ENCODE measurements around the gene SLC7A10. TPM values are rescaled to one million over a fixed set of nuclear protein-coding genes. Genes with fewer than 3 reads are reported as not detected.

The SLC7A10 gene
- total and polyA plus RNA-seq, 4 donors, result 0.63 TPM; not detected in 3

GRCh38 chr19:33268162-33268991 lies 42.7 kb upstream of the SLC7A10 start:
- Histone ChIP-seq H3K27ac (ENCODE audit: low read depth in 1 of 2, low read length in 2 of 2) (no peak overlapping the region), H3K4me3 (ENCODE audit: low read length in 2 of 2) (no peak overlapping the region), H3K9me3 (ENCODE audit: control insufficient read depth, low read length) (no peaks in the 10 kb centered on the region), H3K36me3 (ENCODE audit: control insufficient read depth in 1 of 2, insufficient read depth in 2 of 2, low read length in 1 of 2) (no peaks in the 10 kb centered on the region), H3K27me3 (ENCODE audit: control insufficient read depth in 1 of 2, insufficient read depth in 2 of 2, low read length in 1 of 2) (no peaks in the 10 kb centered on the region), H3K4me1 (ENCODE audit: control insufficient read depth in 1 of 2, insufficient read depth in 2 of 2, low read length in 2 of 2) (no peaks in the 10 kb centered on the region)
- intact Hi-C loops (cut with DNase I), result no loop called here
- peak in 1 of 2 donors; percentile 67 for DNase-seq
- no peak for ATAC-seq (ENCODE audit: low FRiP score)
- 77 to 81% methylated on average over 22 of the region's 22 CpGs for WGBS, 2 donors

GRCh38 chr19:33267706-33268105 lies 42.1 kb upstream of the SLC7A10 start:
- no peaks in the 10 kb centered on the region for H3K4me1 ChIP-seq (ENCODE audit: control insufficient read depth in 1 of 2, insufficient read depth in 2 of 2, low read length in 2 of 2)
- H3K27ac ChIP-seq (ENCODE audit: low read depth in 1 of 2, low read length in 2 of 2), result no peak overlapping the region
- WGBS, 2 donors, result 55 to 64% methylated on average over 14 of the region's 14 CpGs
- ATAC-seq (ENCODE audit: low FRiP score) (no peak), DNase-seq (peak in 1 of 2 donors; percentile 53)
- no peaks in the 10 kb centered on the region for H3K27me3 ChIP-seq (ENCODE audit: control insufficient read depth in 1 of 2, insufficient read depth in 2 of 2, low read length in 1 of 2)
- H3K36me3 ChIP-seq (ENCODE audit: control insufficient read depth in 1 of 2, insufficient read depth in 2 of 2, low read length in 1 of 2), result no peaks in the 10 kb centered on the region
- H3K9me3 ChIP-seq (ENCODE audit: control insufficient read depth, low read length), result no peaks in the 10 kb centered on the region
- H3K4me3 ChIP-seq (ENCODE audit: low read length in 2 of 2), result no peak overlapping the region
- intact Hi-C loops (cut with DNase I), result no loop called here

GRCh38 chr19:33266974-33267484 lies 41.4 kb upstream of the SLC7A10 start:
- no peak for ATAC-seq (ENCODE audit: low FRiP score)
- Histone ChIP-seq H3K9me3 (ENCODE audit: control insufficient read depth, low read length) (no peaks in the 10 kb centered on the region), H3K36me3 (ENCODE audit: control insufficient read depth in 1 of 2, insufficient read depth in 2 of 2, low read length in 1 of 2) (no peaks in the 10 kb centered on the region), H3K4me3 (ENCODE audit: low read length in 2 of 2) (no peak overlapping the region), H3K27ac (ENCODE audit: low read depth in 1 of 2, low read length in 2 of 2) (no peak overlapping the region), H3K27me3 (ENCODE audit: control insufficient read depth in 1 of 2, insufficient read depth in 2 of 2, low read length in 1 of 2) (no peaks in the 10 kb centered on the region), H3K4me1 (ENCODE audit: control insufficient read depth in 1 of 2, insufficient read depth in 2 of 2, low read length in 2 of 2) (no peaks in the 10 kb centered on the region)
- intact Hi-C loops (cut with DNase I), result no loop called here
- DNase-seq, result peak in 1 of 2 donors; percentile 48
- 80 to 83% methylated on average over 20 of the region's 20 CpGs for WGBS, 2 donors

GRCh38 chr19:33264881-33265445 lies 39.3 kb upstream of the SLC7A10 start:
- no peak overlapping the region for H3K27ac ChIP-seq (ENCODE audit: low read depth in 1 of 2, low read length in 2 of 2)
- WGBS, 2 donors, result 88 to 91% methylated on average over 14 of the region's 14 CpGs
- no peaks in the 10 kb centered on the region for H3K36me3 ChIP-seq (ENCODE audit: control insufficient read depth in 1 of 2, insufficient read depth in 2 of 2, low read length in 1 of 2)
- H3K4me1 ChIP-seq (ENCODE audit: control insufficient read depth in 1 of 2, insufficient read depth in 2 of 2, low read length in 2 of 2), result no peaks in the 10 kb centered on the region
- intact Hi-C loops (cut with DNase I), result no loop called here
- DNase-seq (peak in 1 of 2 donors; percentile 18), ATAC-seq (ENCODE audit: low FRiP score) (no peak)
- H3K4me3 ChIP-seq (ENCODE audit: low read length in 2 of 2), result no peak overlapping the region
- H3K27me3 ChIP-seq (ENCODE audit: control insufficient read depth in 1 of 2, insufficient read depth in 2 of 2, low read length in 1 of 2), result no peaks in the 10 kb centered on the region
- no peaks in the 10 kb centered on the region for H3K9me3 ChIP-seq (ENCODE audit: control insufficient read depth, low read length)

- ATAC-seq (ENCODE audit: low FRiP score) (no peak), DNase-seq (no peak)
- WGBS, 2 donors, result 80 to 84% methylated on average over 25 of the region's 25 CpGs
- intact Hi-C loops (cut with DNase I), result no loop called here
- no peaks in the 10 kb centered on the region for H3K4me1 ChIP-seq (ENCODE audit: control insufficient read depth in 1 of 2, insufficient read depth in 2 of 2, low read length in 2 of 2)
- no peaks in the 10 kb centered on the region for H3K27me3 ChIP-seq (ENCODE audit: control insufficient read depth in 1 of 2, insufficient read depth in 2 of 2, low read length in 1 of 2)
- H3K36me3 ChIP-seq (ENCODE audit: control insufficient read depth in 1 of 2, insufficient read depth in 2 of 2, low read length in 1 of 2), result no peaks in the 10 kb centered on the region
- H3K9me3 ChIP-seq (ENCODE audit: control insufficient read depth, low read length), result no peaks in the 10 kb centered on the region
- H3K4me3 ChIP-seq (ENCODE audit: low read length in 2 of 2), result no peak overlapping the region
- H3K27ac ChIP-seq (ENCODE audit: low read depth in 1 of 2, low read length in 2 of 2), result no peak overlapping the region
Observed at GRCh38 chr19:33263325-33264023, 37.8 kb upstream of the SLC7A10 start.

- H3K27ac ChIP-seq (ENCODE audit: low read depth in 1 of 2, low read length in 2 of 2), result no peak overlapping the region
- WGBS, 2 donors, result 72 to 74% methylated on average over 14 of the region's 14 CpGs
Observed at GRCh38 chr19:33261511-33262189, 36.0 kb upstream of the SLC7A10 start.

GRCh38 chr19:33260628-33261418 lies 35.2 kb upstream of the SLC7A10 start:
- ATAC-seq (ENCODE audit: low FRiP score), result peak; percentile 49

More at GRCh38 chr19:33261511-33262189, 36.0 kb upstream of the SLC7A10 start:
- no peaks in the 10 kb centered on the region for H3K27me3 ChIP-seq (ENCODE audit: control insufficient read depth in 1 of 2, insufficient read depth in 2 of 2, low read length in 1 of 2)
- ATAC-seq (ENCODE audit: low FRiP score), result no peak
- DNase-seq, result no peak
- intact Hi-C loops (cut with DNase I), result no loop called here
- H3K4me1 ChIP-seq (ENCODE audit: control insufficient read depth in 1 of 2, insufficient read depth in 2 of 2, low read length in 2 of 2), result no peaks in the 10 kb centered on the region
- no peak overlapping the region for H3K4me3 ChIP-seq (ENCODE audit: low read length in 2 of 2)
- H3K9me3 ChIP-seq (ENCODE audit: control insufficient read depth, low read length), result no peaks in the 10 kb centered on the region
- H3K36me3 ChIP-seq (ENCODE audit: control insufficient read depth in 1 of 2, insufficient read depth in 2 of 2, low read length in 1 of 2), result no peaks in the 10 kb centered on the region

GRCh38 chr19:33259539-33259938 lies 33.9 kb upstream of the SLC7A10 start:
- H3K4me3 ChIP-seq (ENCODE audit: low read length in 2 of 2), result no peak overlapping the region
- ATAC-seq (ENCODE audit: low FRiP score) (no peak), DNase-seq (peak in 1 of 2 donors; percentile 75)
- intact Hi-C loops (cut with DNase I), result no loop called here
- no peaks in the 10 kb centered on the region for H3K4me1 ChIP-seq (ENCODE audit: control insufficient read depth in 1 of 2, insufficient read depth in 2 of 2, low read length in 2 of 2)
- WGBS, 2 donors, result 73 to 77% methylated on average over 6 of the region's 6 CpGs
- no peaks in the 10 kb centered on the region for H3K27me3 ChIP-seq (ENCODE audit: control insufficient read depth in 1 of 2, insufficient read depth in 2 of 2, low read length in 1 of 2)
- no peaks in the 10 kb centered on the region for H3K9me3 ChIP-seq (ENCODE audit: control insufficient read depth, low read length)
- H3K36me3 ChIP-seq (ENCODE audit: control insufficient read depth in 1 of 2, insufficient read depth in 2 of 2, low read length in 1 of 2), result no peaks in the 10 kb centered on the region
- no peak overlapping the region for H3K27ac ChIP-seq (ENCODE audit: low read depth in 1 of 2, low read length in 2 of 2)

More at GRCh38 chr19:33260628-33261418, 35.2 kb upstream of the SLC7A10 start:
- Histone ChIP-seq H3K4me3 (ENCODE audit: low read length in 2 of 2) (no peak overlapping the region), H3K27me3 (ENCODE audit: control insufficient read depth in 1 of 2, insufficient read depth in 2 of 2, low read length in 1 of 2) (no peaks in the 10 kb centered on the region), H3K36me3 (ENCODE audit: control insufficient read depth in 1 of 2, insufficient read depth in 2 of 2, low read length in 1 of 2) (no peaks in the 10 kb centered on the region), H3K4me1 (ENCODE audit: control insufficient read depth in 1 of 2, insufficient read depth in 2 of 2, low read length in 2 of 2) (no peaks in the 10 kb centered on the region), H3K9me3 (ENCODE audit: control insufficient read depth, low read length) (no peaks in the 10 kb centered on the region), H3K27ac (ENCODE audit: low read depth in 1 of 2, low read length in 2 of 2) (no peak overlapping the region)
- peak in 1 of 2 donors; percentile 82 for DNase-seq
- 76 to 81% methylated on average over 23 to 24 of the region's 24 CpGs for WGBS, 2 donors
- intact Hi-C loops (cut with DNase I), result no loop called here
